DOHH2 (cell line): ENCODE measurements around the gene NTNG1.

Experiments used
- EZH2phosphoT487 ChIP-seq: fragments of 200-600 bp; sonication (generic); IDR thresholded peaks from 2 replicates; pipeline ENCODE4 v1.6.1; 2017; ENCODE audit warnings: borderline replicate concordance, mild to moderate bottlenecking, antibody characterized with exemption, low read length, moderate library complexity, mixed read lengths
- TF ChIP-seq, protein P1 (sequence below): fragments of 200-600 bp; sonication (generic); IDR thresholded peaks from one replicate; pipeline ENCODE4 v1.5.1; 2014; ENCODE audit warnings: antibody characterized with exemption, mild to moderate bottlenecking, low read depth, low read length; ENCODE audit not compliant: poor library complexity, severe bottlenecking

DNA sequence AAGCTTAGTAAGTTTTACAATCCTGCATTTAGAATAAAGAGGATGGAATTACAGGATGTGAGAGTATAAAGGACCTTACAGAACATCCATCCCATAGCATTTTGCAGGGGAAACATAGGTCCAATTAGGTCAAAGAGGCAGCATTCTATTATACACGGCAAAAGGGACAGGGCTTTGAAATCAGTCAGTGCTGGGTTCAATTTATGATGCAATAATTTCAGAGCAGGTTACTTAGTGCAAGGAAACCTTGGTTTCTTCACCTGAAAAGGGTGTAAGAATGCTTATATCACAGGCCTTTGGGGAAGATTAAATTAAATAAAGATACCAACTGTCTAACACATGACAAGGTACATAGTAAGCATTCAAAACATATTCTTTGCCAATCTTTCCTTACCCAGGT lies 17.1 kb upstream of the NTNG1 start:
- TF ChIP-seq, protein P1, sequence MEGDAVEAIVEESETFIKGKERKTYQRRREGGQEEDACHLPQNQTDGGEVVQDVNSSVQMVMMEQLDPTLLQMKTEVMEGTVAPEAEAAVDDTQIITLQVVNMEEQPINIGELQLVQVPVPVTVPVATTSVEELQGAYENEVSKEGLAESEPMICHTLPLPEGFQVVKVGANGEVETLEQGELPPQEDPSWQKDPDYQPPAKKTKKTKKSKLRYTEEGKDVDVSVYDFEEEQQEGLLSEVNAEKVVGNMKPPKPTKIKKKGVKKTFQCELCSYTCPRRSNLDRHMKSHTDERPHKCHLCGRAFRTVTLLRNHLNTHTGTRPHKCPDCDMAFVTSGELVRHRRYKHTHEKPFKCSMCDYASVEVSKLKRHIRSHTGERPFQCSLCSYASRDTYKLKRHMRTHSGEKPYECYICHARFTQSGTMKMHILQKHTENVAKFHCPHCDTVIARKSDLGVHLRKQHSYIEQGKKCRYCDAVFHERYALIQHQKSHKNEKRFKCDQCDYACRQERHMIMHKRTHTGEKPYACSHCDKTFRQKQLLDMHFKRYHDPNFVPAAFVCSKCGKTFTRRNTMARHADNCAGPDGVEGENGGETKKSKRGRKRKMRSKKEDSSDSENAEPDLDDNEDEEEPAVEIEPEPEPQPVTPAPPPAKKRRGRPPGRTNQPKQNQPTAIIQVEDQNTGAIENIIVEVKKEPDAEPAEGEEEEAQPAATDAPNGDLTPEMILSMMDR: no peak
- TF ChIP-seq EZH2phosphoT487: no peak
